ENCODE measurements around the gene SLC25A34.
"Not testable (repeated sequence)": the region's sequence is repeated elsewhere in the genome, so short reads cannot be mapped to it uniquely, and the experiment has no call there.

The SLC25A34 gene

DNA sequence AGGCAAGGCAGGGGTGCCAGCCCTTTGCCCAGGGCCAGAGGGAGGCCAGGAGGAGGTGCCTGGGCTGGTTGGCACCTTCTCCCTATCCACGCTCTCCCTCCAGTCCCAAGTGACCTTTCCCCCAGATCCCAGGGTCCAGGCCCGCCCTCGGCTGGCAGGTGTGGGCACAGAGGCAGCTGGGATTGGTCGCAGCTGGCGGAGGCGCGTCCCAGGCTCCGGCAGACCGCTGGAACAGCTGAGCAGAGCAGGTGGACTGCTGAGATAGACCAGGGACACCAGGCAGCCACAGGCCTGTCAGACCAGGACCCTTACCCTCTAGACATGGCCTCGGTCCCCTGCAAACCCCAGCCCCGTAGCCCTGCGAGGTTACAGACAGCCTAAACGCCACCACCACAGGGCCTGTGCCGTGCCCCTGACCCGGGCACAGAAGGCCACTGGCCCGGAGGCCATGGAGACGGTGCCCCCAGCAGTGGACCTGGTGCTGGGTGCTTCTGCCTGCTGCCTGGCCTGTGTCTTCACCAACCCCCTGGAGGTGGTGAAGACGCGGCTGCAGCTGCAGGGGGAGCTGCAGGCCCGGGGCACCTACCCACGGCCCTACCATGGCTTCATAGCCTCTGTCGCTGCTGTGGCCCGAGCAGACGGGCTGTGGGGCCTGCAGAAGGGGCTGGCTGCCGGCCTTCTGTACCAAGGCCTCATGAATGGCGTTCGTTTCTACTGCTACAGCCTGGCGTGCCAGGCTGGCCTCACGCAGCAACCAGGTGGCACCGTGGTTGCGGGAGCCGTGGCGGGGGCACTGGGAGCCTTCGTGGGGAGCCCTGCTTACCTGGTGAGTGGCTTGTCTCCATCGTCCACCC is at the start of gene SLC25A34:
Gene SLC25A34 (plus strand): TSS at position 221 of the 854 bp plus-strand sequence. CDS start 228 bp downstream, at position 449.
- no peak for DNase-seq

- no peak for DNase-seq
Measured at GRCh38 chr1:15687446-15687845, 48.6 kb upstream of the SLC25A34 start.

GRCh38 chr1:15690317-15690716 is 45.7 kb upstream of the SLC25A34 start:
- no peak for DNase-seq

DNA sequence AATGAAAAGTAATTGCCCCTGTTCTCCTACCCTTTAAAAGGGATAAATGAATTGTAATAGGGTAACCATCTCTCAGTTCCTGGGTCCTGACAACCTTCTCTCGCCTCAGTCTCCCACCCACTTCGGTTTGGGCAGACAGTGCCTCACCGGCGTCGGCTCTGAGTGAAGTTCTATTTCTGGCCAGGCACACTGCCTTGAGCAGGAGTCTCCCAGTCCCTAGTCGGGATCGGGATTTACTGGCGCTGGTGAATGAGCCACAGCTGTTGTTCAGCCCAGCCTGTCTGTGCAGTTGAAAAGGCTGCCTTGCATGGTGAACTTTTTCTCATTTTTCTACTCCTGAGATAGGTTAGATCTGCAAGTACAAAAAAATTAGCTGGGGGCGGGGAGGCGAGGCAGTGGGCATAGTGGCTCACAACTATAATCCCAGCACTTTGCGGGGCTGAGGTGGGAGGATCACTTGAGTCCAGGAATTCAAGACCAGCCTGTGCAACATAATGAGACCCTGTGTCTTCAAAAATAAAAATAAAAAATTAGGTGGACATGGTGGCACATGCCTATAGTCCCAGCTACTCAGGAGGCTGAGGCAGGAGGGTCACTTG is 44.5 kb upstream of the SLC25A34 start:
- no peak for DNase-seq

DNA sequence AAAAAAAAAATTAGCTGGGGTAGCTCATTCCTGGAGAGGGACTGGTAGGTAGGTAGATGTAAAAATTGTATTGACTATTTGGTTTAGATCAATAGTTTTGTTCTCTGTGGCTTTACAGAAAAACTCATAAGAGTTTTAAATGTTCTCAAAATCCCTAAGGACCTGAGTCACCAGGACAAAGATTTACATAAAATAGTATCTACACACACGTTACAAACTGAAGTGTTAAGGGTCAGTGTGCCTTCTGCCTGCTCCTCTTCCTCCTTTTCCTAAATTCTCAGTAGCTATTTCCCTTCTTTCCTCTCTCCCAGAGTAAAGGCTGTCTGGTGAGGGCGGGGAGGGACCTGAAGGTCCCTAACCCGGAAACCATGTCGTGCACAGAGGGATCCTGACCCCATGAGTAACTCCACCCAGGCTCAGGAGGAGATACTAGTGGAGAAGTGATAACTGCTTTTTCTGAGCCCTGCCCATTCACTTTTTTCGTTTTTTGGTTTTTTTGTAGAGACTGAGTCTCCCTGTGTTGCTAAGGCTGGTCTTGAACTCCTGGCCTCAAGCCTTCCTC is 43.9 kb upstream of the SLC25A34 start:
- DNase-seq = no peak

GRCh38 chr1:15693371-15693770 is 42.7 kb upstream of the SLC25A34 start:
- no peak for DNase-seq

GRCh38 chr1:15696956-15697521 is 39.0 kb upstream of the SLC25A34 start:
- DNase-seq = no peak

DNA sequence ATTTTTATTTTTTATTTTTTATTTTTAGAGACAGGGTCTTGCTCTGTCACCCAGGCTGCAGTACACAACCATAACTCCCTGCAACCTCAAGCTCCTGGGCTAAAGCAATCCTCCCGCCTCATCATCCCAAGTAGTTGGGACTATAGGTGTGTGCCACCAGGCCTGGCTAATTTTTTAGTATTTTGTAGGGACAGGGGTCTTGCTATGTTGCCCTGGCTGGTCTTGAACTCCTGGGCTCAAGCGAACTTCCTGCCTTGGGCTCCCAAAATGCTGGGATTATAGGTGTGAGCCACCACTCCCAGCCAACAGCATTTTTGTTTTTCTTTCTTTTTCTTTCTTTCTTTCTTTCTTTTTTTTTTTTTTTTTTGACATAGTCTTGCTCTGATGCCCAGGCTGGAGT is 37.9 kb upstream of the SLC25A34 start:
- DNase-seq = no peak

- not testable (repeated sequence) for DNase-seq
Measured at GRCh38 chr1:15699321-15699720, 36.7 kb upstream of the SLC25A34 start.

- no peak for DNase-seq
Measured at GRCh38 chr1:15700508-15700907, 35.5 kb upstream of the SLC25A34 start.

GRCh38 chr1:15701784-15702183 is 34.3 kb upstream of the SLC25A34 start:
- DNase-seq = no peak

- no peak for DNase-seq
Measured at GRCh38 chr1:15702722-15703550, 33.1 kb upstream of the SLC25A34 start.

GRCh38 chr1:15703562-15703961 is 32.5 kb upstream of the SLC25A34 start:
- DNase-seq = no peak

DNA sequence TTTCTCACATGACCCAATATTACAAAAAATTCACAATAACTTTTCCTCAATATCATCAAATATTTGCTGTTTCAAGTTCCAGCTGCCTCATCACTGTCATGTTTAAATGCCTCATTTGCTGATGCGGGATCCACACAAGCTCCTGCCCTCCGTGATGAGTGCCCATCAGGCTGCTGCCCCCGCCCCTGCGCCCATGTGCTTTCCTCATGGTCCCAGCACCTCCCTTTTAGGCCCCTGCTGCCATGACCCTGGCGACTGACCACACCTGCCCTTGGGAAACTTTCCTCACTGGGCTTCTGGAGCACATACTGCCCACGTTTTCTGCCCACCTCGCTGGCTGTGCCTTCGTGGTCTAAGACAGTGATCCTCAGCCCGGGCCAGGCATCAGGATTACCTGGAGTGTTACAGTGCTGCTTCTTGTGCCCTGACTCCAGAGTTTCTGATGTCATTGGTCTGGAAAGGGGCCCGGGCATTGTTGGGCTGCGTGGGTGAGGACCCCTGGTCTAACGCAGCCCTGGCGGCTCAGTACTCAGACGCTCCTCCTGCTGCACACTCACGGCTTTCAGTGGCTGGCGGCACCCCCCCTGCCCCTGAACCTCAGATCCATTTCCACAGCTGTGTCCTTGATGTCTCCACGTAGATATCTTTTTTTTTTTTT is 31.4 kb upstream of the SLC25A34 start:
- no peak for DNase-seq

GRCh38 chr1:15705184-15705566 is 30.9 kb upstream of the SLC25A34 start:
- no peak for DNase-seq

DNA sequence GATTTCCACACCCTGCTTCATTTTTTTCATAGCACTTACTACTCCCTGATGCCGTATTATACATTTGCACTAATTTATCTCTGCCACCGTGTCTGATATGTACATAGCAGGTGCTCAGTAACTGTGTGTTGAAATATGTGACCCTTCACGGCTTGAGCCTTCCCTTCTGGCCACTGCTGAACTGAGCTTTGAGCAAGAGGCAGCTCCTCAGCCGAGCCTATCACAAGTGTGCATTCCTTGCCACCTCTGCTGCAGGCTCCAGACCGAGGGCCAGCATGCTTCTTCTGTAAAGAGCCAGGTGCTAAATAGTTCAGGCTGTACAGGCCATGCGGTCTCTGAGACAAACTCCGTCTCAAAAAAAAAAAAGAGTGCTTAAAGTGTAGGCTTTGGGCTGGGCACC is 29.3 kb upstream of the SLC25A34 start:
- DNase-seq = no peak

DNA sequence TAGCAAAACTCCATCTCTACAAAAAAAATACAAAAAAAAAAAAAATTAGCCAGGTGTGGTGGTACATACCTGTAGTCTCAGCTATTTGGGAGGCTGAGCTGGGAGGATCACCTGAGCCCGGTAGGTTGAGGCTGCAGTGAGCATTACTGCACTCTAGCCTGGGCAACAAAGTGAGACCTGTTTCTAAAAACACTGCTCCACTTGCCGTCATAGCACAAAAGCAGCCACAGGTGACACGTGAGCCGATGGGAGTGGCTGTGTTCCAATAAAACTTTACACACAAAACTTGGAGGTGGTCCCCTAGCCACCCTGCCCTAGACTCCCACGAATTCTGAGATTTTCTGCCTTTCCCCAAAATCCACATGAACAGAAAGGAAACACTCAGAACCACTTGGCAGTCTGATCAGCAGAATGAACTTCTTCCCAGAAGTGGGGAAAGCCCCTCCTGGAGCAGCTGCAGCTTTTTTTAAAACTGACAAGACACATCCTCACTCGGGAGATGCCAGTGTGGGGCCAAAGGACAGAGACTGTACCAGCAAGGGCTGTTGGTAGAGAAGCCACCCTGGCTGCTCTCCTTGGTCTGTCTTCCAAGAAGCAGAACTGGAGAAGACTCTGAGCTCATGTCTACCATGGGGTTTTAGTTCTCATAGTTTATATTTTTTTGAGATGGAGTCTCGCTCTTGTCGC is 28.7 kb upstream of the SLC25A34 start:
- DNase-seq = no peak

- no peak for DNase-seq
Measured at GRCh38 chr1:15708486-15709137, 27.4 kb upstream of the SLC25A34 start.

- DNase-seq = peak; percentile 34
Measured at GRCh38 chr1:15709226-15709625, 26.8 kb upstream of the SLC25A34 start.

- no peak for DNase-seq
Measured at GRCh38 chr1:15712168-15712567, 23.9 kb upstream of the SLC25A34 start.

All from NCI-H1417 treated with DMSO at 0.1 percent for 48 hours (cell line).